ENCODE measurements around the gene DSG4.

DNA sequence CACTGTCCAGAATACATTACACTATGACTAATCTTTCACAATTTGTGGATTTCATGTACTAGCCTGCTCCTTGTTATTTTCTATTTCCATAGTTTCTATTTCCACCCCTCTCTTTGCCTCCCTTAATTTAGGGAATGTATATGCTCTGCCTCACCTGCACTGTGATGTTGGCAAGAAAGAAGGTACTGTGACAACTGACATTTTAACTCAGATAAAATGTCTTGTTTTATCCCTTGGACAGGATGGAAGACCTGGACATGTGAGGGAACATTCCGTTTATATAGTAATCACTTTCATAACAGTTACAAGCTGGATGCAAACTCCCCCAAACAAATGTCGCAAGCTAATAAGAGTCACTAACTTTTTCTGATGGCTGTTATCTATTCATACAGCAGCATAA lies 49.4 kb downstream of the DSG4 start:
- TF ChIP-seq, protein P1, sequence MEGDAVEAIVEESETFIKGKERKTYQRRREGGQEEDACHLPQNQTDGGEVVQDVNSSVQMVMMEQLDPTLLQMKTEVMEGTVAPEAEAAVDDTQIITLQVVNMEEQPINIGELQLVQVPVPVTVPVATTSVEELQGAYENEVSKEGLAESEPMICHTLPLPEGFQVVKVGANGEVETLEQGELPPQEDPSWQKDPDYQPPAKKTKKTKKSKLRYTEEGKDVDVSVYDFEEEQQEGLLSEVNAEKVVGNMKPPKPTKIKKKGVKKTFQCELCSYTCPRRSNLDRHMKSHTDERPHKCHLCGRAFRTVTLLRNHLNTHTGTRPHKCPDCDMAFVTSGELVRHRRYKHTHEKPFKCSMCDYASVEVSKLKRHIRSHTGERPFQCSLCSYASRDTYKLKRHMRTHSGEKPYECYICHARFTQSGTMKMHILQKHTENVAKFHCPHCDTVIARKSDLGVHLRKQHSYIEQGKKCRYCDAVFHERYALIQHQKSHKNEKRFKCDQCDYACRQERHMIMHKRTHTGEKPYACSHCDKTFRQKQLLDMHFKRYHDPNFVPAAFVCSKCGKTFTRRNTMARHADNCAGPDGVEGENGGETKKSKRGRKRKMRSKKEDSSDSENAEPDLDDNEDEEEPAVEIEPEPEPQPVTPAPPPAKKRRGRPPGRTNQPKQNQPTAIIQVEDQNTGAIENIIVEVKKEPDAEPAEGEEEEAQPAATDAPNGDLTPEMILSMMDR (IDR thresholded peaks at IDR 0.05) = no peak
- TF ChIP-seq POLR2A (IDR thresholded peaks at IDR 0.05) = no peak

Data from testis (tissue), 2 donors.